ENCODE results near the gene CYBA. TPM values are rescaled to one million over a fixed set of nuclear protein-coding genes. Genes with fewer than 3 reads are reported as not detected.

The CYBA gene
- total RNA-seq, 2 experiments from 2014 or later: 461 to 494 TPM

- ATAC-seq (no peak), DNase-seq (no peak)
- CTCF ChIA-PET: interaction anchor here (1.9 to 2.7 kb wide), 2 partner anchors 16 to 36 kb away, joined by 7 to 14 read pairs; no protein-coding TSS in a partner anchor
- Mint-ChIP-seq H3K27ac (no peak overlapping the region), H3K4me3 (no peak overlapping the region), H3K9me3 (ENCODE audit: low read depth) (no peaks in the 10 kb centered on the region), H3K4me1 (peaks cover 19% of the 10 kb centered on the region), H3K27me3 (no peaks in the 10 kb centered on the region), H3K36me3 (peaks cover 5% of the 10 kb centered on the region)
Observed at GRCh38 chr16:88665570-88665969, 14.7 kb upstream of the CYBA start.

GRCh38 chr16:88665148-88665547, 14.3 kb upstream of the CYBA start:
- Mint-ChIP-seq H3K4me1 (peaks cover 20% of the 10 kb centered on the region), H3K36me3 (peaks cover 7% of the 10 kb centered on the region), H3K27me3 (no peaks in the 10 kb centered on the region), H3K4me3 (peak overlapping the region; percentile 14), H3K9me3 (ENCODE audit: low read depth) (no peaks in the 10 kb centered on the region), H3K27ac (no peak overlapping the region)
- ATAC-seq: no peak
- DNase-seq: no peak
- CTCF ChIA-PET: interaction anchor here (1.9 to 2.7 kb wide), 2 partner anchors 16 to 36 kb away, joined by 7 to 14 read pairs; no protein-coding TSS in a partner anchor

DNA sequence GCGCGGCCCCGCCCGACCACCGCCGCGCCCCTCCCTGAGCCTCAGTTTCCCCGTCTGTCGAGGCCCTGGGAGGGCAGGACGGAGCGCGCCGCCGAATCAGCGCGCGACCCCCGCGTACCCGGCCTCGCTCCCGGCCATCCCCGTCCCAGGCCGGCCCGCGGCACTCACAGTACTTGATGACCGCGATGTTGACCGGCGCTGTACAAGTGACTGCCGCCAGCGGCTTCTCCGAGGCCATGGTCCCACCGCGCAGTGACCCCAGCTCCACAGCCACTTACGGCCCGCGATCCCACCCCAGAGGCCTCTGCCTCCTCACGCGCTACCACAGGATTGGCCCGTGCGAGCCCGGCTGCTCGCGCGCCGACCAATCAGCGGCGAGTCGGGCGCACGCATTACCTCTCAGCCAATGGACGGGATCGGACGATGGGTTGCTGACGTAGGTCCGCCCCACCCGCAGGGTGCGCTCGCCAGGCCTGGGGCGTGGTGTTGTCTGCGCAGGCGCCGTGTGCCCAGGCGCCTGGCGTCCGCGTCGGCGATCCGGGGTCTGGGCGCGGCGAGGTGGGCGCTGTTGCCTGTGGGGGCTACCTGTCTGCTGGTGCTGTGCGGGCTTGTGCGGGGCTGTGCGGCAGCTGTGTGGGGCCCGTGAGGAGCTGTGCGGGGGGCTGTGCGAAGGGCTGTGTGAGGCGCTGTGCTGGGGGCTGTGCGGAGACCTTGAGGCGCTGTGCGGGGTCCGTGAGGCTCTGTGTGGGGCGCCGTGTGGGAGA, 12.2 kb upstream of the CYBA start, which contains the start of gene MVD:
MVD (minus strand) TSS at position 249 of the 764 bp plus-strand sequence; CDS start at position 238, 11 bp downstream.
- H3K4me1 Mint-ChIP-seq: peaks cover 21% of the 10 kb centered on the region

GRCh38 chr16:88662222-88662842, 11.5 kb upstream of the CYBA start:
- H3K4me1 Mint-ChIP-seq: peaks cover 21% of the 10 kb centered on the region
- peak overlapping the region; percentile 85 for H3K4me3 Mint-ChIP-seq
- H3K27ac Mint-ChIP-seq: peak overlapping the region; percentile 89
- no peaks in the 10 kb centered on the region for H3K9me3 Mint-ChIP-seq (ENCODE audit: low read depth)
- peak; percentile 1 for ATAC-seq
- peak; percentile 56 for DNase-seq
- no peaks in the 10 kb centered on the region for H3K27me3 Mint-ChIP-seq
- peaks cover 4% of the 10 kb centered on the region for H3K36me3 Mint-ChIP-seq
- CTCF ChIA-PET: interaction anchor here (0.8 to 1.6 kb wide), 8 partner anchors 9 to 84 kb away, joined by 3 to 9 read pairs (median 4); no protein-coding TSS in a partner anchor

More for the DNA sequence above, 12.2 kb upstream of the CYBA start, which contains the start of gene MVD:
- DNase-seq (peak; percentile 98), ATAC-seq (peak; percentile 99)
- Mint-ChIP-seq H3K4me3 (peak within 1 kb of the TSS; percentile 85), H3K9me3 (ENCODE audit: low read depth) (no peaks in the 10 kb centered on the region), H3K36me3 (peaks cover 4% of the 10 kb centered on the region), H3K27me3 (no peaks in the 10 kb centered on the region), H3K27ac (peak within 1 kb of the TSS; percentile 89)
- CTCF ChIA-PET: interaction anchor here (0.8 to 1.6 kb wide), 7 partner anchors 8 to 84 kb away, joined by 3 to 9 read pairs (median 4); no protein-coding TSS in a partner anchor

- ATAC-seq: no peak
- DNase-seq: no peak
- H3K27me3 Mint-ChIP-seq: no peaks in the 10 kb centered on the region
- no peaks in the 10 kb centered on the region for H3K9me3 Mint-ChIP-seq (ENCODE audit: low read depth)
- H3K4me3 Mint-ChIP-seq: peak overlapping the region; percentile 23
- H3K4me1 Mint-ChIP-seq: peaks cover 21% of the 10 kb centered on the region
- peak overlapping the region; percentile 30 for H3K27ac Mint-ChIP-seq
- CTCF ChIA-PET: interaction anchor here (1.4 to 1.6 kb wide), 3 partner anchors 24 to 76 kb away, joined by 3 to 6 read pairs (median 5); no protein-coding TSS in a partner anchor
- peaks cover 3% of the 10 kb centered on the region for H3K36me3 Mint-ChIP-seq
Observed at GRCh38 chr16:88661468-88661867, 10.6 kb upstream of the CYBA start.

- CTCF ChIA-PET: interaction anchor here (1.7 kb wide), 1 partner anchor 26 kb away, joined by 6 read pairs; no protein-coding TSS in a partner anchor
- H3K4me1 Mint-ChIP-seq: peaks cover 16% of the 10 kb centered on the region
- peaks cover 6% of the 10 kb centered on the region for H3K36me3 Mint-ChIP-seq
- ATAC-seq (no peak), DNase-seq (no peak)
- no peak overlapping the region for H3K27ac Mint-ChIP-seq
- no peak overlapping the region for H3K4me3 Mint-ChIP-seq
- H3K27me3 Mint-ChIP-seq: no peaks in the 10 kb centered on the region
- H3K9me3 Mint-ChIP-seq (ENCODE audit: low read depth): no peaks in the 10 kb centered on the region
Observed at GRCh38 chr16:88659160-88659559, 8.3 kb upstream of the CYBA start.

GRCh38 chr16:88658714-88659113, 7.9 kb upstream of the CYBA start:
- Mint-ChIP-seq H3K9me3 (ENCODE audit: low read depth) (no peaks in the 10 kb centered on the region), H3K27ac (no peak overlapping the region), H3K36me3 (peaks cover 6% of the 10 kb centered on the region), H3K27me3 (no peaks in the 10 kb centered on the region), H3K4me3 (no peak overlapping the region), H3K4me1 (peaks cover 13% of the 10 kb centered on the region)
- ATAC-seq (no peak), DNase-seq (no peak)
- CTCF ChIA-PET: interaction anchor here (1.7 kb wide), 1 partner anchor 26 kb away, joined by 6 read pairs; no protein-coding TSS in a partner anchor

DNA sequence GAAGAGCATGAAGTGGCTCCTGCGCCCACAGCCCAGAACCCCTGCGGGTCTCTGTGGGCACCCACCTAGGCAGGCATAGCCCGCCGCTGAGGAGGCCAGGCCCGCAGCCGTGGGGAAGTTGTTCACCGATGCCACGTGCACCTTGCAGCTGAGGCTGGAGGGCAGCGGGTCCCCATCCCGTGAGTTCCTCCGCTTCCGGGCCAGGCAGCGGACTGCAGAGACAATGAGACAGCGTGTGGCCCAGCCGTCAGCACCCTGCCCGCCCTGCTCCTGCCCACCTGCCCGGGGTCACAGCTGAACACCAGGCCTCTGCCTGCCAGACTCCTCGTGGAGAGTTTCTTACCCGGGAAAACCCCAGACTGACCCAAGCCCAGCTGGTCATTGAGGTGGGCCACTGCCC, 6.5 kb upstream of the CYBA start:
- peaks cover 6% of the 10 kb centered on the region for H3K36me3 Mint-ChIP-seq
- no peaks in the 10 kb centered on the region for H3K27me3 Mint-ChIP-seq
- H3K27ac Mint-ChIP-seq: no peak overlapping the region
- H3K4me1 Mint-ChIP-seq: peaks cover 13% of the 10 kb centered on the region
- CTCF ChIA-PET: interaction anchor here (1.7 kb wide), 1 partner anchor 28 kb away, joined by 6 read pairs; no protein-coding TSS in a partner anchor
- no peaks in the 10 kb centered on the region for H3K9me3 Mint-ChIP-seq (ENCODE audit: low read depth)
- ATAC-seq: no peak
- H3K4me3 Mint-ChIP-seq: no peak overlapping the region
- no peak for DNase-seq

DNA sequence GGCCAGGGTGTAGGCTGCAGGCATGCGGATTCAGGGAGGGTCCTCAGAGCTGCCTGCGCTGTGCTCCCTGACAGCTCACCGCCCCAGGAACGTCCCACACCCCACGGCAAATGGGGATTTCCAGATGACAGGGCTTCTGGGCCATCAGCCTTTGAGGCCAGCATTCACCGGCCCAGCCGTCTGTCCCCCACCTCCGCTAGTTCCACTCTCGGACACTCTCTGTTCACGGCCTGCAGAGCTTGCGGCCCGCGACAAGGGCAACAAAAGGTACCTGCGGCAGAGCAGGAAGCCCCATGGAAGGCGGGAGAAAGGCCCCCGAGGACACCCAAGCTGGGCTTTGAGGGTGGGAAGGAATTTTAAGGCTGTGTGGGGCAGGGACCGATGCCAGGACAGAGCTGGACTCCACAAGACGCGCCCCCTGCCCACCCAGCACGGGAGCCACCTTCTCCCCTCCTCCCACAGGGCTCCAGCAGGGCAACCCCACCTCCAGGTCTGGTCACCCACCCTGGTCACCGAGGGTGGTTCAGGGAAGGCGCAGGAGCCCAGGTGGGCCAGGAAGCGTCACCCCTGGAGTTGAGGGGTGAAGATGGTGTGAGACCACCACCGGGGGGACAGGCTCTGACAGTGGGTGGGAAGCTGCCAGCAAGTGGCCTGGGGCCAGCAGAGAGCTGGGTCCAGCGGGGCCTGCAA, 5.6 kb upstream of the CYBA start:
- H3K4me1 Mint-ChIP-seq: peaks cover 13% of the 10 kb centered on the region
- H3K4me3 Mint-ChIP-seq: no peak overlapping the region
- H3K9me3 Mint-ChIP-seq (ENCODE audit: low read depth): no peaks in the 10 kb centered on the region
- no peak for DNase-seq
- no peak for ATAC-seq
- no peak overlapping the region for H3K27ac Mint-ChIP-seq
- peaks cover 6% of the 10 kb centered on the region for H3K36me3 Mint-ChIP-seq
- CTCF ChIA-PET: no interaction called here
- no peaks in the 10 kb centered on the region for H3K27me3 Mint-ChIP-seq

DNA sequence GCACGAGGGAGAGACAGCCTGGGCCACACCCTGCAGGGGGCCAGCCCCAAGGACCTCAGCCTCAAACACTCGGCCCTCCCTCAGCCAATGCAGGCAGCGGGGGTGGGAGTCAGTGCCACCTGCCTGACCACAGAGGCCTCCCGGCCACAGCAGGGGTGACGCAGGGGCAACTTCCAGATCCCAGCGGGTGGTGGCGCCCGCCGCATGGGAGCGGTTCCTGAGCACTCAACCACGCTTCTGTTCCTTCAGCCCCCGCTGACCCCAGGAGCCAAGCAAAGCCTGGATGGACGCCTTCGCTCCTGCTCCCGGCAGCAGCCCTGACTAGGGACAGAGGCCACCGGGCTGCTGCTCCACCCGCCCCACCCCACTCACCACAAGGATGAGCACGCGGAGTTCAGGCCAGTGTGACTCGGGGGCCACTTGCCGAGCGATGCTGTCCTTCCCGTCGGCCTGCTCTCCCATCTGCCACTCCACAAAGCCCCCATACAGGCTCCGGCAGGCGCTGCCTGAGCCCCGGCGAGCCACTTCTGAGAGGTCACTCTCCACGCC, 5.0 kb upstream of the CYBA start:
- ATAC-seq (no peak), DNase-seq (no peak)
- CTCF ChIA-PET: no interaction called here
- Mint-ChIP-seq H3K9me3 (ENCODE audit: low read depth) (no peaks in the 10 kb centered on the region), H3K27me3 (no peaks in the 10 kb centered on the region), H3K27ac (no peak overlapping the region), H3K4me3 (no peak overlapping the region), H3K36me3 (peaks cover 6% of the 10 kb centered on the region), H3K4me1 (peaks cover 12% of the 10 kb centered on the region)

- Mint-ChIP-seq H3K27me3 (no peaks in the 10 kb centered on the region), H3K4me1 (peaks cover 12% of the 10 kb centered on the region), H3K27ac (no peak overlapping the region), H3K4me3 (no peak overlapping the region), H3K9me3 (ENCODE audit: low read depth) (no peaks in the 10 kb centered on the region), H3K36me3 (peaks cover 4% of the 10 kb centered on the region)
- CTCF ChIA-PET: interaction anchor here (1.5 kb wide), 1 partner anchor 26 kb away, joined by 3 read pairs; no protein-coding TSS in a partner anchor
- no peak for ATAC-seq
- no peak for DNase-seq
Observed at GRCh38 chr16:88655053-88655732, 4.3 kb upstream of the CYBA start.

- CTCF ChIA-PET: interaction anchor here (1.5 kb wide), 1 partner anchor 27 kb away, joined by 3 read pairs; no protein-coding TSS in a partner anchor
Observed at GRCh38 chr16:88654363-88655052, 3.7 kb upstream of the CYBA start.

More at GRCh38 chr16:88654363-88655052, 3.7 kb upstream of the CYBA start:
- Mint-ChIP-seq H3K36me3 (peaks cover 3% of the 10 kb centered on the region), H3K4me3 (no peak overlapping the region), H3K27ac (no peak overlapping the region), H3K27me3 (no peaks in the 10 kb centered on the region), H3K9me3 (ENCODE audit: low read depth) (no peaks in the 10 kb centered on the region), H3K4me1 (peaks cover 12% of the 10 kb centered on the region)
- no peak for DNase-seq
- ATAC-seq: no peak

Data from activated CD8-positive, alpha-beta memory T cell treated with anti-CD3 and anti-CD28 coated beads, Interleukin-2, amount 10 ng/mL, durations not matched to agents 7 days and 5 days (primary cell).